ENCODE measurements around the gene JUP.

- no peak for TF ChIP-seq CTCF (IDR thresholded peaks at IDR 0.05)
- no peak for TF ChIP-seq POLR2AphosphoS5 (IDR thresholded peaks at IDR 0.05; ENCODE audit: low read depth, low read length)
- no peak for TF ChIP-seq REST (IDR thresholded peaks at IDR 0.05; ENCODE audit: insufficient read depth in 1 of 2, low read depth in 2 of 2, low read length in 1 of 2)
- no peak for TF ChIP-seq TCF7L2 (IDR thresholded peaks at IDR 0.05; ENCODE audit: low read depth, low read length)
Observed at GRCh38 chr17:41825175-41825845, 38.8 kb upstream of the JUP start.
